ENCODE results near the gene ZNF385C.
"Not testable (repeated sequence)": the region's sequence is repeated elsewhere in the genome, so short reads cannot be mapped to it uniquely, and the experiment has no call there.

The ZNF385C gene

DNA sequence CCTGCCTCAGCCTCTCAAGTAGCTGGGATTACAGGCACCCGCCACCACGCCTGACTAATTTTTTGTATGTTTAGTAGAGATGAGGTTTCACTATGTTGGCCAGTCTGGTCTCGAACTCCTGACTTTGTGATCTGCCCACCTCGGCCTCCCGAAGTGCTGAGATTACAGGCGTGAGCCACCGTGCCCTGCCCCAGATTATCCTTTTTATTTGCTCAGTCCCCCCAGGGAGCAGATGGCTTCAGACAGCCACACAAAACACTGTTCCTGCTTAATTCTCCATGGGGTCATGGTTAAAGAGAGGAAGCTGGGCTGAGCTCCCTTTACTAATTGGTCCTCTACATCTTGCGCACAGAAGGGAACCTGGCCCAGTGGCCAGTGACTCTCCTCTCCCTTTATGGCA lies 77.4 kb downstream of the ZNF385C start:
- DNase-seq (ENCODE audit: low read depth, low spot score), result not testable (repeated sequence)

DNA sequence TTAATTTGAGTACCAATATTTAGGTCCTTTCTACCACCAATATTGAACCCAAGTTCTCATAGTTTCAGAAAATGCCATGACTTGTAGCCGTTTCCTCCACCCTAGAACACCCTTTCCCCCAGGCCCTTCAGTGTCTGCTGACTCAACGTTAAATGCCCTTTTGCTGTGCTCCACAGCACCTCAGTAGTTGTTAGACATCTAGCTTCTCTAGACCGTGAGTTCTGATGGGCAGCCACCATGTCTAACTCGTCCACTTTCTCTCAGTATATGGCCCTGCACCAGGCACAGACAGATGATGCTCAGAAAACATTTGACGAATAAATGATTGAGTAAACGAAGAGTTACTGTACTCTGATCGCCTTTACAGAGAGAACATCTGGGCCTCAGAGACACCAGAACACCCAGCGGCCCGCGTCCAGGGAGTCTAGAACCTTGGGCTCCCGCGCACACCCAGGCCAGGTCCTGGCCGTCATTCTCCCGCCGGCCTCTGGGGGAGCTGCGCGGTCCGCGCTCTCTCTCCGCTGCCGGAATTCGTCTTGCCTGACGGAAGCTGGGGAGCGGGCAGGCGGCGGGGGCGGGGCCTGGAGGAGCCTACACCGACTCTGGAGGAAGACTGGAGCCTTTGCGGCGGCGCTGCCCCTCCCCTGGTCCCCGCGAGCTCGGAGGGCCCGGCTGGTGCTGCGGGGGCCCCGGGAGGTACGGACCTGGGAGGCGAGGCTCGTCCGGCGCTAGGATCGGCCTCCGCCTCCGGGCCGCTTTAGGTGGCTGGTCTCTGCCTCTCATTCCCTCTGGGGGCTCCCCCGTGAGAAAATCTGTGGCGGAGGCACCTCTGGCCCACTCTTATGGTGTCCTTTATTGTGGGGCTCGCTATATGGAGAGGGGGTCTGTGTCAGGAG lies 78.5 kb downstream of the ZNF385C start, which contains the start of gene NKIRAS2:
NKIRAS2 (plus strand) TSS at position 582 of the 896 bp plus-strand sequence. CDS start 1,488 bp downstream, outside the sequence.
- peak; percentile 93 for DNase-seq (ENCODE audit: low read depth, low spot score)

DNA sequence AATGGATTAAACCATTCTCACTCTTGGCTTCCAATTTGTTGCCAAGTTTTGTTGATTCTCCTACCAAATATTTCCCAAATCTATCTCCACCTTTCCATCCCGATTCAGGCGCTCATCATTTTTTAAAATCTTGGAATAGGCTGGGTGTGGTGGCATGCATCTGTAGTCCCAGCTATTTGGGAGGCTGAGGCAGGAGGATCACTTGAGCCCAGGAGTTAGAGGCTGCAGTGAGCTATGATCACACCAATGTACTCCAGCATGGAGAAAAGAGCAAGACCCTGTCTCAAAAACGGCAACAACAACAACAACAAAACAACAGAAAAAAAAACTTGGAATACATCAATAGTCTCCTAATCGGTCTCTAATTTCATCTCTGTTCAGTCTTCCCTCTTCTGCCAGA lies 79.3 kb downstream of the ZNF385C start:
- DNase-seq (ENCODE audit: low read depth, low spot score), result no peak

DNA sequence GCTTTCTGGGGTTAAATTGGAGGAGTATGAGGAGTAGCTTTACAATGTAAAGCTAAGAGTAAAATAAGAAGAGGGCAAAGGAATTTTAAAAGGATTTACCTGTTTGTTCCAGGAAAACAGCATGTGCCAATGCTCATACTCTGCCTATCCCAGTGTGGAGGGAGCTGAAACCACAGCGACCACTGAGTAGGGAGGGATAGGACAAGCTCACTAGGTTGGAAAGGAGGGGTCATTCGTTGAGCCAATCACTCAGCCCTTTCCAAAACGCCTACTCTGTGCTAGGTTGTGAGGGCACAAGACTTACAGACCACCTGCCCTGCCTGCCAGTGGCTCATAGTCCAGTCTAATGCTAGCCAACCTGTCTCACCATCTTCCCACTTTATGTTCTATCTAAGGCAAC lies 79.9 kb downstream of the ZNF385C start:
- DNase-seq (ENCODE audit: low read depth, low spot score), result peak; percentile 40

DNA sequence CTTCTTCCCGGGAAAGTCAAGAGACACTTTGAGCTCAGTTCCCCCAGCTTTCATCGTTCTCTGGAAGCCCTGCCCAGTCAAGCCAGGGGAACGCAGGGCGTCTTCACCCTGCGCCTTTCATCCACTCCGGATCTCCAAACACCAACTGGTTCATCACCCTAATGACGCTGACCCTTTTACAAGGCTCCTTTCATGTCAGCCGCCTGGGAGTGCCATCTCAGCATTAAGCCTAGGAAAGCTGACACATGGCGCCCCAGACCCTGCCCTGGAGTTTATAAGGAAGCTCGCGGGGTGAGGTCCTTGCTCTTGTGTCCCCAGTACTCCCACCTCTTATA lies 80.4 kb downstream of the ZNF385C start:
- peak; percentile 75 for DNase-seq (ENCODE audit: low read depth, low spot score)

DNA sequence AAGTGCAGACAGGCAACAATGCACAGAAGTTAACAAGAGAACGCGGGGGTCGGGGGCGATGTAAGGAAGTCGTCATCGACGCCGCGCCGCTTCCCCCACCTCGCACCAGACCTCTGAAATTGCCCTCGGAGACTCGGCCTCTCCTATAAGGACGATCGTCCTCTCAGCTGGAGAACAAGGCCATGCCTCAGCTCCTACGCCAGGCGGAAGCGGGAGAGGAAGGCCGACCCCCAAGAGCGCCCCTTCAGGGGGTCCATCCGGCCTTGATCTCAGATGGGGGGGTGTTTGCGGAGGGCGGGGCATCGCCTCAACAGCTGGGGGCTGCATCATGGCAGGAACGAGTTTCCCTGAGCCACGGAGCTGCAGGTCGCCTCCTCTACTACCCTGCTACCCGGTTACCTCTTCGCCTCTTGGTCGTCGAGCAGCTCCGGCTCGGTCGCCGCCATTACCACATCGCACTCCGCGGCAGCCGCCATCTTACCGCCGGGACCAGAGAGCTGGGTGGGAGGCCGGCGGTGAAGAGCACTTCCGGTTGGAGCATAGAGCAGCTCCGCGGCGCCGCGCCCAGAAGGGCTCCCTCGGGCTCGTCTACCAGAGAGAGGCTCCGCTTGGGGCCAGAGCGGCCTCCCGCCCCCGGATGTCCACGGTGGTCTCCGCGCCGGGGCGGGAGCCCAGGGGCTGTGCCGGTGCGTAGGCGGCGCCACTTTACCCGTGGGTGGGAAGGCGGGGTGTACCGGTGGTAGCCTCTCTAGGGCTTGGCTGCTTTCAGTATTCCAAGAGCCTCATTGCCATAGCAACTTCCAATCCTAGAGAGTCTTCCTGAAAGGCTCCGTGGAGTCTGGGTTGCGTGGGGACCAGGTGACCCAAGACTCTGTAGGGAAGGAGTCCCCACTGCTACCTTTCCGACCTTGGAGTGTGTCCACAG lies 81.1 kb downstream of the ZNF385C start, which contains the start of gene DNAJC7:
DNAJC7 (minus strand) TSS at position 499 of the 925 bp plus-strand sequence; CDS start at position 476, 23 bp downstream.
- peak; percentile 95 for DNase-seq (ENCODE audit: low read depth, low spot score)

DNA sequence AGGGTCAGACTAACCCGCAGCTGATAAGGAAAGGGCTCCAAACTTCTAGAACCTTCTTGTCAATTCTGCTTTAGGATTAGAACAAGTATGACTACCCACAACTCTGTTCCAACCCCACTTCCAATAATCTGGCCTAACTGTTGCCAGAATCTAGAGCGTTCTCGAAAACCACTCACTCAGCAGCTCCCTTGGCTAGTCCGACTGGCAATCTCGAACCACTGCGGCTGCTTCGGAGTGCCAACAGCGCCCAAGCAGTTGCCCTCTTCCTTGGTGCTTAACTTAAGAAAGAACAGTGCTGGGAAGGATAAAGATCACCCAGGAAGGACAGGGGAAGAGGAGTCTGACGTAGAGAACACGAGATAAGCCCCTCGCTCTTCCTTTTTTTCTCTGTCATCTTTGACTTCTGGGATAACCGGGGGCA lies 81.9 kb downstream of the ZNF385C start:
- peak; percentile 43 for DNase-seq (ENCODE audit: low read depth, low spot score)

DNA sequence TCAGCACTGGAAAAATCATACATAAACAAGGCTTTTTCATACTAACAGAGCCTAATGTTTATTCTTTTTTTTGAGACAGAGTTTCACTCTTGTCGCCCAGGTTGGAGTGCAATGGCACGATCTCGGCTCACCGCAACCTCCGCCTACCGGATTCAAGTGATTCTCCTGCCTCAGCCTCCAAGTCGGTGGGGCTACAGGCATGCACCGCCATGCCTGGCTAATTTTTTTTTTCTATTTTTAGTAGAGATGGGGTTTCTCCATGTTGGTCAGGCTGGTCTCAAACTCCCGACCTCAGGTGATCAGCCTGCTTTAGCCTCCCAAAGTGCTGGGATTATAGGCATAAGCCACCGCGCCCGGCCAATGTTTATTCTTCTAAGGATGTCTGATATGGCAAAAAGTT lies 84.5 kb downstream of the ZNF385C start:
- DNase-seq (ENCODE audit: low read depth, low spot score), result not testable (repeated sequence)

DNA sequence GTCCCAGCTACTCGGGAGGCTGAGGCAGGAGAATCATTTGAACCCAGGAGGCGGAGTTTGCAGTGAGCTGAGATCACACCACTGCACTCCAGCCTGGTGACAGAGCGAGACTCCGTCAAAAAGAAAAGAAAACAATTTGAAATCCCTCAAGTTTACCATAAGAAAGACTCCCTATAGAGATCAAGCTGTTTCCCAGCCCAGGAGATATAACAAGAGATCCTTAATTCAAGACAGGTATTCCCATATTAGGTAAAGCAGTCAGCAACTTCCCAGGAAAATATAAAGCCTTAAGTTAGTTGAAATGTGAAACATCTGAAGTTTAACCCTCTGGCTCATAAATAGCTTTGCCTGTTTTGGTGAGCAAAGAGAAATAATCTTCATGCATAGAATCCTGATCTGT lies 85.9 kb downstream of the ZNF385C start:
- DNase-seq (ENCODE audit: low read depth, low spot score), result peak; percentile 61

DNA sequence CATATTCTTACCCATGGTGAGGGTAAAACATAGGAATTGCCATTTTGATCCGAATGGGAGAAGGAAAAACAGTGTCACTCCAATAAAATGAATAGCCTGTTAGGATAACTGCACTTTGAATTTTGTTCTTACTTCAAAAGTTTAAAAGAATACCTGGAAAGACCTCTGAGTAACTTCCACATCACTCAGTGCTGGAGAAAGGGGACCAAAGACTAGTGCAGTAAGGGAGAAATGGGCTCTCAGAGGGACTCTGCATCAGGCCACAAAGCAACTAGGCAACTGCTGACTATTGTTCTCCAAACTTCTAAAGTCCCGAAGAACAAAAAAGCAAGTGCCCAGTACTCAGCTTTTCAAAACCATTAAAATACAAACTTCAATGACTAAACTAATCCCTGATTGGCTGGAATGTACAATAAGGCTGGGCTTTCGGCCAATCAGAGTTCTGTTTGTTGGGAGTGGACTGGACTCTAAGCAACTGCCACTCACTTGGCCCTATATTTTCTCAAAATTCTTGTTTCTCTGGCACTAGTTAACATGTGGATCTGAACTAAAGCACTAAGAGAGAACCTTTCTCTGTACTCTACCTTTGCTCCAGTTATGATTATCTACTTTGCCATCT lies 87.3 kb downstream of the ZNF385C start:
- DNase-seq (ENCODE audit: low read depth, low spot score), result peak; percentile 34

DNA sequence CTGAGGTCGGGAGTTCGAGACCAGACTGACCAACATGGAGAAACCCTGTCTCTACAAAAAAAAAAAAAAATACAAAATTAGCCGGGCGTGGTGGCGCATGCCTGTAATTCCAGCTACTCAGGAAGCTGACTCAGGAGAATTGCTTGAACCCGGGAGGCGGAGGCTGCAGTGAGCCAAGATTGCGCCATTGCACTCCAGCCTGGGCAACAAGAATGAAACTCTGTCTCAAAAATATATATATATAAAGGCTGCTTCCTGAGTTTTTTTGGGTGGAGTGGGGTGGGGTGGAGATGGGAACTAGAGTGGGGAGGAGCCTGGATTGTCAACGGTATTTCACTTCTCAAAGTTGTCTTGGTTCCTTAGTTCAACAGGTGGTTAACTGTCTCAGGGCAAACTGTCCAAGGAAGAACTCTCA lies 88.0 kb downstream of the ZNF385C start:
- not testable (repeated sequence) for DNase-seq (ENCODE audit: low read depth, low spot score)

DNA sequence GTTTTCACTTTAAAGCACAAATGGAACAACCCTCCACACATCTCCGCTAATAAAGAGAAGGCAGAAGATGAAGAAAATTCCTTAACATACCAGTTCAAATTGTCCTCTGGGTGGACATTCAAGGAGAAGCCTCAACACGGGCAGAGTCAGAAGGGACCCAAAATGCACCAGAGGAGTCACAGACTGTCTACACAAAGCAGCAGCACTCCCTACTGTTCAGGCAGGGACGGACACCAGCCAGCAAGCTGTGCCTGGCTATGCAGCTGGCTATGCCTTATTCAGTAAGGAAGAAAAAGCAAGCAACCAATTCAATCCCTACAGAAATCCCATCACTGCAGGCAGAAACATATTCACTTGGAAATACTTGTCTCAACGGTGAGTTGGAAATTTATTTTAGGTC lies 89.1 kb downstream of the ZNF385C start:
- no peak for DNase-seq (ENCODE audit: low read depth, low spot score)

DNA sequence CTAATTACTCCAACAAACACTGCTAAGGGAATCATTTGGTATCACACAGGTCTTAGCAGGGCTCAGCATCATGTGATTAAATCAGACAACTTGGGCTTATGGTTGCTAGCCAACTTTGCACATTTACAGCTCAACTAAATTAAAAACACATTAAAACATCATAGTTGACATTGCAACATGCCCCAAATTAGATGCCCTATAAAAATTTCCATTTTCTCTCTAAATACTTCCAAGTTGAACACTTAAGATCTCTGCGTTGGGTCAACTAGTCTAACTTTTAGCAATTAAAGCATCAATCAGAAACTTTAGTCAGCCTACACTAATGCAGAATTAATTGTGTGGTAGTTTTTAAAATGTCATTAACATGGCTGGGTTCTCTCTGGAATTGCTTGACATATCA lies 93.1 kb downstream of the ZNF385C start:
- no peak for DNase-seq (ENCODE audit: low read depth, low spot score)

DNA sequence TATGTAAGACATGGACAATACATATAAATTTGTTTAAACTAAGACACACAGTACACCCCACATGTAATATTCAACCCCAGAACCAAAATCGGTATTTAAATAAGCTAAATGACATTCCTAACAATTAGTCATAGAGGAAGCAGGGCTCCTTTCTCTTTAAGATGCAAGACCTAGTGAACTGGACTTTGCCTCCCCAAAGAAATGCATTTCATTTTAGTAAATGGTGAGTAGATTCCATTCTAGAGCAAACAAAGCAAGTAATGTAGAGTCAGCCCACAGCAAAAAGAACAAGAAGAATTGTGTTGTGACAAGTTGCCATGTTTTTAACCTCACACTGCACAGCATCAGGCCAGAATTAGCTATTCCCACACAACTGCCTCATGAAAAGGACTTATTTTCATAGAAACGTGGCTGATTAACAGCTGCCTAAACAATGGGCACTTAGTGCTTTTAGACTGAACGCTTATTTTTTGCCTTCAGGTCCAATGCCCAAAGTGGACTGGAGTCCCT lies 95.4 kb downstream of the ZNF385C start:
- no peak for DNase-seq (ENCODE audit: low read depth, low spot score)

DNA sequence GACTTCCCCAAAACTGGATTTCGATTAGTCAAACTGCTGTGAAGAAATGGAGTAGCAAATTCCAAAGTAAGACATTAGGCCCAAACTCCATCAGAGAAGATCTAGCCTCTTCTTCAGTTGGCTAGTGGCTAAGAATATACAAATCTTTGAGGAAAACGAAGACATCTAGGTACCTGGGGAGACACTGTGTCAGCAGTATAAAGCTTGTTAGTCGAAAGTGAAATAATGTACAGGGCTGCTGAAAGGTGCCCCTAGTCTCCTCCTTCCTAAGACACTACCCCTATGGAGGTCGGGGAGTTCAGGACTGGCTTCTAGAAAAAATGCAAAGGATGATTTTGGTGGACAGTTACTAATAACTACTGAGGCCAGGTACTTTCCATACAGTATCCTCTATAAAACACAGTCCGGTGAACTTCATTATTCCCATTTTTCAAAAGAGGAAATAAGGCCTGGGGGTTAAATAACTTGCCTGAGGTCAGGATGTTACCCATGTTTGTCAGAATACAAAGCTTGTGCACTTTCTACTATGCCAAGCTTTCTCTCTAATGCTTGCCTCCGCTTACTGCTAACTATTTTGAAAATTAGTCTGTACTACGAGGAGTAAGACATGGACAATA lies 96.0 kb downstream of the ZNF385C start:
- no peak for DNase-seq (ENCODE audit: low read depth, low spot score)

DNA sequence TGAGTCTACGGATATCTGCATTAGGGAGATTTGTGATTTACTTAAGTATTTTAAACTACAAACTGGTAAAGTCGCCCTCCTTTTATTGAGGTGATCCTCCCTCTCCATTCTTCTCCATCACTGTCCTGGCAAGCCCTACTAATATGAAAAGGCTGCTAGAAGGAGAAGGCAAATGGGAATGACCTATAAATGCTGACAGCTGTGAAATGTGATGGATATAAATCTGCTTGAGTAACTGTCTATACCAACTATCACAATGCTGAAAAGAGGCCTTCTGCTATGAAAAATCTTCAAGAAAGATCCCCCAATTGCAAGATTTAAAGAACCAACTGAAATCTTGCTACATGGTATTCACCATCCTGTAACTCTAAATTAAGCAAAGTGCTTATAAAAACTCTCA lies 96.5 kb downstream of the ZNF385C start:
- DNase-seq (ENCODE audit: low read depth, low spot score), result no peak

DNA sequence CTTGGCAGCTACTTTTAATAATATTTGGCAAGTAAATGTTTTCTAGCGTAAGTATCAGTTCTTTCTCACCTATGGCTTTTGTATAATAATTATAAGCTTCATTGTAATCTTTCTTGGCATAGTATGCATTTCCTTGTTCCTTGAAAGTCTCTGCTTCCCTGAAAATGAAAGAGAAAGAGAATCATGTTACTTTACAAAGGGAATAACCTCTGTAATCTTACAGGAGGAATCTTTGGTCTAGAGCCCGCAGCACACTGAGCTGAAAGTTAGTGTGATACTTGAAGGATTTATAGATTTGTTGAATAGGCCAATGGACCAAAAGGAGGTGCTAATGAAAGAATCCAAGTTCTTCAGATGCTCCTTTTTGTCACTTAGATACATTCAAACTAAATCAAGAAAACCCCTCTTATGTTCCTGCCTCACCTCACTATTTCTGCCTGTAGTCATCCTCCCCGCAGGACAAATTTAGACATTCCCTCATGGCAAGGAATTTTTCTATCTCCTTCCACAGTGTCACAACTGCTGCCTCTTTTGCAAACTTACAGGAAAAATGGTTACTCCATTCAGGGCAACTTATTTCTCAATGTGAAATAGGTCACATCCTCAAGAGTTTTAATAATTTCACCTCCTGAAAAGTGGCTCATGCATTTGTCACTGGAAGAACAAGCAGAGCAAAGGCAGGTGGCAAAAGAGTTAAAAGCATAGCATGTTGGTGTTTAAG lies 97.7 kb downstream of the ZNF385C start:
- no peak for DNase-seq (ENCODE audit: low read depth, low spot score)

DNA sequence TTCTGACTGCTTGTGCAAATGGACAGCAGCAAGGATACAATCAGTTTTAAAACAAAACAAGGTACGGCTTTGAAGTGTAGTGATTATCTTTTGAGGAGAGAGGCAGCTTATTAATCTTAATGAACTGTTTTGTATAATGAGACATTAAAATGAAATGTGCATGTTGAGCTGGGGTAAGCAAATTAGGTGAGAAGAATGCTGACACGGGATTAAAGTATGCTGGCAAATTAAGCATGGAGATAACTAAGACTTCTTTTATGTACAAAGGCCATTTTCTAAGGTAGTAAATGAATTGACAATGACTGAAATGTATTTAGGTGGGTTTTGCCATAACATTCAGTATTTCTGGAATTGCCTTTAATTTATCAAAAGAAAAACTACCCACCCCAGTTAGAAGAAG lies 99.8 kb downstream of the ZNF385C start:
- no peak for DNase-seq (ENCODE audit: low read depth, low spot score)

DNA sequence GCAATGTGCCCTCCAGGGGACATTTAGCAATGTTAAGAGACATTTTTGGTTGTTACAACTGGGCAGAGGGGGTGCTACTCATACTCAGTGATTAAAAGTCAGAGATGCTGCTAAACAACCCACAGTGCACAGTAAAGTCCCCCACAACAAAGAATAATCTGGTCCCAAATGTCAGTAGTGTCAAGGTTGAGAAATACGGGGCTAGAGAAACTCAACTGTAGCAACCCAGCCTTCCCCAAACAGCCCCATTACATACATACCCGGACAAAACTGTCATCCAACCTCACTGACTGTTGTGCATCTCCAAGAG lies 101.5 kb downstream of the ZNF385C start:
- DNase-seq (ENCODE audit: low read depth, low spot score), result no peak

DNA sequence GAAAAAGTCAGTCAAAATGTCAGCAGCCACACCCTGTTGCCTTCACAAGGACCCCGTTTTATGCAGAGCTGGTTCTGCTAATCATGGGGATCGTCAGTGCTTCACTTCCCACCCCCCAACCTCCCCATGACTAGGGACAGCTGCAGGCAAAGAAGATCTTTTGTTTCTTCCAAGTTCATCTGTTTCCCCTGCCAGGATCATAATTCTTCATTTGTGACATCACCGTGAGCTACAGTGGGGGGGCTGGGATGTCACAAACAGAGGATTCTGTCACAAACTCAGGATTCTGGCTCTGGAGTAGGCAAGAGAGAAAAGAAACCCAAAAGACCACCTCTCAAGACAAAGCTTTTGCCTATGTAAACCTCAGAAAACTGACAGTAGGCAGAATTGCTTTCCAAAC lies 105.7 kb downstream of the ZNF385C start:
- DNase-seq (ENCODE audit: low read depth, low spot score), result no peak
